Measurements from ENCODE around the gene TAF1A. TPM values are rescaled to one million over a fixed set of nuclear protein-coding genes. Genes with fewer than 3 reads are reported as not detected.

Gene TAF1A
- total and polyA plus RNA-seq, 2 of the 8 experiments (the other 6 are each of a cell fraction or from before 2014, with no cell fraction given), result 3.3 to 16.7 TPM

GRCh38 chr1:222594789-222595188, 5.1 kb upstream of the TAF1A start:
- Histone ChIP-seq H2BK5ac (ENCODE audit: low read depth, low read length) (no peak overlapping the region), H2BK20ac (ENCODE audit: low read length) (no peak overlapping the region), H3K4me1 (replicated peaks in 1 of 4; ENCODE audit: control insufficient read depth in 3 of 4, insufficient read depth in 4 of 4, low read length in 3 of 4) (no peaks in the 10 kb centered on the region; a peak in 1 of 7 replicates), H3K23ac (ENCODE audit: insufficient read length) (no peak overlapping the region), H3K79me1 (ENCODE audit: low read depth, low read length) (no peaks in the 10 kb centered on the region), H4K91ac (replicated peaks; ENCODE audit: insufficient read length, low read length) (no peak overlapping the region), H4K20me1 (replicated peaks in 1 of 2; ENCODE audit: control insufficient read depth in 1 of 2, insufficient read depth in 2 of 2, low read length in 2 of 2) (no peaks in the 10 kb centered on the region), H3K27me3 (replicated peaks in 1 of 4; ENCODE audit: control insufficient read depth in 3 of 4, extremely low read depth in 1 of 4, insufficient read depth in 3 of 4, low read length in 3 of 4) (no peaks in the 10 kb centered on the region), H3K36me3 (ENCODE audit: control insufficient read depth in 2 of 4, insufficient read depth in 4 of 4, low read length in 3 of 4) (no peaks in the 10 kb centered on the region), H3K9ac (replicated peaks in 1 of 4; ENCODE audit: extremely low read depth in 1 of 4, low read depth in 3 of 4, low read length in 3 of 4) (no peak overlapping the region), H3K18ac (ENCODE audit: extremely low read depth, low read length) (no peak overlapping the region), H3K14ac (ENCODE audit: insufficient read length) (no peak overlapping the region), H4K5ac (ENCODE audit: insufficient read length, low read depth, low read length) (no peak overlapping the region), H3K27ac (ENCODE audit: low read depth, low read length) (no peak overlapping the region), H2AK5ac (ENCODE audit: low read depth, low read length) (no peak overlapping the region), H4K8ac (ENCODE audit: extremely low read depth, insufficient read depth, low read length) (no peak overlapping the region), H3K4me3 (ENCODE audit: extremely low read depth in 1 of 4, insufficient read depth in 2 of 4, low read depth in 3 of 4, low read length in 4 of 4) (no peak overlapping the region), H2BK15ac (ENCODE audit: low read length) (no peak overlapping the region), H3K4me2 (ENCODE audit: insufficient read depth in 1 of 2, low read depth in 2 of 2, low read length in 2 of 2) (no peak overlapping the region), H3K23me2 (ENCODE audit: low read depth, low read length) (peaks cover 4% of the 10 kb centered on the region; the same call in 1 of the 2 replicates), H3K9me3 (ENCODE audit: insufficient read depth in 2 of 2, low read depth in 1 of 2, low read length in 1 of 2) (no peaks in the 10 kb centered on the region), H2AFZ (ENCODE audit: low read length) (no peak overlapping the region), H2BK120ac (replicated peaks; ENCODE audit: low read depth, low read length) (no peak overlapping the region), H2BK12ac (ENCODE audit: low read depth, low read length) (no peak overlapping the region), H3K56ac (replicated peaks; ENCODE audit: insufficient read length, low read depth, low read length) (no peak overlapping the region), H3K79me2 (ENCODE audit: control insufficient read depth in 1 of 2, insufficient read depth in 2 of 2, low read length in 2 of 2) (no peaks in the 10 kb centered on the region), H3K4ac (replicated peaks; ENCODE audit: insufficient read length, low read depth, low read length) (no peak overlapping the region)
- TF ChIP-seq GABPA (IDR thresholded peaks at IDR 0.05; ENCODE audit: borderline replicate concordance, insufficient read depth, low read length), result no peak
- TF ChIP-seq RAD21 (IDR thresholded peaks at IDR 0.05 in 1 of 2, conservative IDR thresholded peaks at IDR 0.05 in 1 of 2; ENCODE audit: low read depth in 2 of 2, low read length in 2 of 2), result no peak
- TF ChIP-seq ZNF274 (IDR thresholded peaks at IDR 0.05; ENCODE audit: borderline replicate concordance, extremely low read depth, low read length), result no peak
- TF ChIP-seq CBX5 (IDR thresholded peaks at IDR 0.05; ENCODE audit: low read depth, low read length), result no peak
- no peak for TF ChIP-seq RFX5 (IDR thresholded peaks at IDR 0.05; ENCODE audit: borderline replicate concordance, low read depth, low read length)
- no peak for TF ChIP-seq JUN (IDR thresholded peaks at IDR 0.05; ENCODE audit: low read depth, low read length)
- no peak for DNase-seq (ENCODE audit: low read depth in 1 of 2, low spot score in 2 of 2)
- ChIA-PET CTCF (ENCODE audit: partially characterized antibody) (interaction anchor here (1.5 kb wide), 1 partner anchor 130 kb away, joined by 4 read pairs; no protein-coding TSS in a partner anchor), POLR2A (ENCODE audit: partially characterized antibody) (no interaction called here)
- 88% methylated on average over 3 of the region's 3 CpGs; no CpG with 5 or more reads in 1 of the 2 experiments for WGBS, 2 experiments (ENCODE audit: extremely low coverage in 1 of 2, insufficient coverage in 1 of 2, insufficient read length in 1 of 2, insufficient replicate concordance in 2 of 2, low coverage in 1 of 2, low lambda C conversion rate in 2 of 2, missing lambda C conversion rate in 1 of 2)
- FAIRE-seq, result no peak
